Suppressor macrophage (primary cell): ENCODE results near the gene CCM2.

ENCODE experiments used
- DNase-seq, 4 experiments: peaks; one replicate each; pipeline ENCODE4 v3.0.0-alpha.2; 2020 to 2022

Gene CCM2

GRCh38 chr7:44969049-44969700 lies 30.8 kb upstream of the CCM2 start:
- no peak for DNase-seq

GRCh38 chr7:44969701-44970522 lies 30.1 kb upstream of the CCM2 start:
- no peak for DNase-seq

GRCh38 chr7:44970523-44971051 lies 29.4 kb upstream of the CCM2 start:
- no peak for DNase-seq

- DNase-seq, result no peak
These were observed 28.7 kb upstream of the CCM2 start for GRCh38 chr7:44971188-44971901.

DNA sequence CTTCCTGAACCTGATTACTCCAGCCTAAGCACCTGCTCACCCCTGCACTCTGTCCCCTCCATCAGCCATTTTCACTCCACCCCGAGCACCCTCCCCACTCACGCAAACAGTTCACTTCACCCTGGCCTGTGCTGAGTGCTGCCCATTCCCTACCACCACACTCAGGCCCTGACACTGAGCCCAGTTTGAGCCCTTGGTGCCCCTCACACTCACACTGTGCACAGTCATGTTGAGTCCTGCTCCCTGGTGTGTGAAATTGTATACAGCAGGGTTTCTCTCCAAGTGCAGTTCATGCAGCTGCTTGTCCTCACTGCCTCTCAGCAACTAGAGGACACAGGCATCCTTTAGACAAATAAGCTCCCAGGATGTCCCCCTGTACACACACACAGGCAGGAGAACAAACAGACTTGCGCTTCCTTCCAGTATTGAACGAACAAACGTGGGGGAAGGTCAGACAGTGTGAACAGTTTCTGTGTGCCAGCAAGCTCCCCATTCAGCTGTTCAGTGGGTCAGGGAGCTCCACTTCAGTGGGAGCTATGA lies 28.0 kb upstream of the CCM2 start:
- DNase-seq, result no peak

DNA sequence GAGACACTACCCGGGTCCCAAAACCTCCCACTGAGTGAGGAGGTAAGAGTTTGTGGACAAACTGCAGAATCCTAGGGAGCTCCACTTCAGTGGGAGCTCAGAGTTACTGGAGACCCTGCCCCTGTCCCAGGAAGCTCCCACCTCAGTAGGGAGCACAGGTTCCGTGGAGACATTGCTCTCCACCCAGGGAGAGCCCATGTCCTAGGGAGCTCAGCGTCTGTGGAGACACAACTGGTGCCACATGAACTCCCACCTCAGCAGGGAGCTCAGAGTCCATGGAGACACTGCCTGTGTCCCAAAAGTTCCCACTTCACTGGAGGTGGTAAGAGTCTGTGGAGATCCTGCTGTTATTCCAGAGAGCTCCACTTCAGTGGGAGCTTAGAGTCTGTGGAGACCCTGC lies 27.4 kb upstream of the CCM2 start:
- DNase-seq, result no peak

DNA sequence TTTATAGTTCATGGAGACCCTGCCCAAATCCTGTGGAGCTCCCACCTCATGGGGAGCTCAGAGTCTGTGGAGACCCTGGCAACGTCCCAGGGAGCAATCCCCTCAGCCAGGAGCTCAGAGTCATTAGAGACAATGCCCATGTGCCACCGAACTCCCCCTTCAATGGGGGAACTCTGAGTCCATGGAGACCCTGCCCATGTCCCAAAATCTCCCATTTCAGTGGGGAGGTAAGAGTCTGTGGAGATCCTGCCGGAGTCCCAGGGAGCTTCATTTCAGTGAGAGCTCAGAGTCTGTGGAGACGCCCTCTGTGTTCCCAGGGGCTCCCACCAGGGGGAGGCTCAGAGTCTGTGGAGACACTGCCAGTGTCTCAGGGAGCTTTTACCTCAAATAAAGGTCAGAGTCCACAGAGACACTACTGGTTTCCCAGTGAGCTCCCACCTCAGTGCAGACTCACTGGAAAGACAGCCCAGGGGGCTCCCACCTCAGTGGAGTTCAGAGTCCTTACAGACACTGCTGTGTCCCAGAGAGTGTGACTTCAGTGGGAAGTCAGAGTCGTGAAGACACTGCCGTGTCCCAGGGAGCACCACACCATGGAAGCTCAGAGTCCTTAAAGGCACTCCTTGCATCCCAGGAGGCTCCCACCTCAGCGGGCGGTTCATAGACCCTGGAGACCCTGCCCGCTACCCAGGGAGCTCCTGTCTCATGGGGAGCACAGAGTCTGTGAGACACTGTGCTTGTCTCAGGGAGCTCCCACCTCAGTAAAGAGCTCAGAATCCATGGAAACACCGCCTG lies 26.2 kb upstream of the CCM2 start:
- DNase-seq, result peak; percentile 71 to 87 (median 74)

- no peak for DNase-seq
These were observed 25.5 kb upstream of the CCM2 start for GRCh38 chr7:44974549-44974948.

DNA sequence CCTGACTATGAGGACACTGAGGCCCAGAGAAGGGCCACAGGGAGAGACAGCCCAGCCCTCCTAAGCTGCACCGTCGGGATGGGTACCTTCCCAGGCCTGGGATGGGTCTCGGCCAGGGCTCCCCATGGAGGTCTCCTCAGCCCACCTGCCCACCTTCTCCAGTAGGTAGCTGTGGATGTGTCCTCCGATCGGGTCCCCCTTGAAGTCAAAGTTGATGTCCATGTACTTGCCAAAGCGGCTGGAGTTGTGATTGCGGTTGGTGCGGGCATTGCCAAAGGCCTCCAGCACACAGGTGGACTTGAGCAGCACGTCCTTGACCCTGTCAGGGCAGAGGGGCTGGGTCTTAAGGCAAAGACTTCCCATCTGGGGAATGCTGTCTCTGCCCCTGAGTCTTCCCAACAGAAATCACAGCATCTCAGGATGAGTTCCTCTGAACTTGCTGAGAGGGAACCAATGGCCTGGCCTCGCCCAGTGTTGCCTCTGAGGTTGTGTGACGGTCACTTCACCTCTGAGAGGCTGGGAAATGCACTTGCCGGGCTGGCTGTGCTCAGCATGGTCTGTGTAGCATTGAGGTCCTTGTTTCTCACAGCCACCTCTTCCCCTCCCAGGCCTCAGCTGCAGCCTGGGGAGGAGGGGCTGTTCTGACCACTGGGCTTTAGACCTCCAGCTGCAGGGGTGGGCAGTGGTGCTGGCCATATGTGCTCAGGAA lies 24.5 kb upstream of the CCM2 start:
- DNase-seq, result no peak

DNA sequence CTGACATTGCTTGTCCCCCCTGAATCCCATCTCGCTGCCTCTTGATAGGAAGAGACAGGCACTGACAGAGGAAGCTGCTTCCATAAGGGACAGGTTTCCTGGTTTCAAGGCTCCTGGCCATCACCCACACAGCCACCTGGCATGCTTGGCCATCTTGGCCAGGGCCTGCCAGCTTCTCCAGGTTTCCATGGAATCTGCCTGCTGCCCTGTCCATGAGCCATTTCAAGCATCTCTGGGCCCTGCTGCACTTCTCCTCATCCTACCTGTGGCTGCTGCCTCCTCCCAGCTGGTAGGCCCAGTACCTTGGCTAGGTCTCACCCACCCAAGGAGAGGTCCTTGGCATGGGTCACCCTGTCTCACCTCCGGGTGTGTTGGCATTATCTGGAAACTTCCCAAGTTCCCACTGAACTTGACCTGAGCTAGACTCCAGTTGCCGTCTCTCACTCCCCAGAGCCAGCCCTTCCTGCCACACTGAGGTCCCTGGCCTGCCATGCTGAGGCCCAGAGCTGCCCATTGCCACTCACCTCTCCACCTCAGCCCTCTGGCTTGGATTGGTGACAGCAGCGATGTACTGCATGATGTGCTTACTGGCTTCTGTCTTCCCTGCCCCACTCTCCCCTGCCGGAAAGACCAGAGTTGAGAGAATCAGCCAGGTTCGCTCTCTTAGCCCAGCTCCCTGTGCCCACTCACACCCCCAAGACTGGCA lies 23.8 kb upstream of the CCM2 start:
- no peak for DNase-seq

DNA sequence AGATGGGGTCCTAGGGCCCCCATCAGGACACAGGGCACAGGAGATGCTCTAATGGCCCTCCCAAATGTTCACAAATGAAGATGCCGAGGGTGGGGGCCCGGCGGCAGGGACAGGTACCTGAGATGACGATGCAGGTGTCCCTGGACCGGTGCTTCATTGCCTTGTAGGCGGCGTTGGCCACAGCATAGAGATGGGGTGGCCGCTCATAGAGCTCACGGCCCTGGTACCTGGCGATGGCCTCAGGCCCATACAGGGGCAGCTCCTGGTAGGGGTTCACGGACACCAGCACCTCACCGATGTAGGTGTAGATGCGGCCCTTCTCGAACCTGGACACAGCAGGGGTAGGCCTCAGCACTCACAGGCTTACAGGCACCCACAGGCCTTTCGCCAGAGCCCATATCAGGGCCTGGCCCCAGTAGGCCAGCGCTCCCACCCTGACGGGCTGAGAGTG lies 23.2 kb upstream of the CCM2 start:
- no peak for DNase-seq

DNA sequence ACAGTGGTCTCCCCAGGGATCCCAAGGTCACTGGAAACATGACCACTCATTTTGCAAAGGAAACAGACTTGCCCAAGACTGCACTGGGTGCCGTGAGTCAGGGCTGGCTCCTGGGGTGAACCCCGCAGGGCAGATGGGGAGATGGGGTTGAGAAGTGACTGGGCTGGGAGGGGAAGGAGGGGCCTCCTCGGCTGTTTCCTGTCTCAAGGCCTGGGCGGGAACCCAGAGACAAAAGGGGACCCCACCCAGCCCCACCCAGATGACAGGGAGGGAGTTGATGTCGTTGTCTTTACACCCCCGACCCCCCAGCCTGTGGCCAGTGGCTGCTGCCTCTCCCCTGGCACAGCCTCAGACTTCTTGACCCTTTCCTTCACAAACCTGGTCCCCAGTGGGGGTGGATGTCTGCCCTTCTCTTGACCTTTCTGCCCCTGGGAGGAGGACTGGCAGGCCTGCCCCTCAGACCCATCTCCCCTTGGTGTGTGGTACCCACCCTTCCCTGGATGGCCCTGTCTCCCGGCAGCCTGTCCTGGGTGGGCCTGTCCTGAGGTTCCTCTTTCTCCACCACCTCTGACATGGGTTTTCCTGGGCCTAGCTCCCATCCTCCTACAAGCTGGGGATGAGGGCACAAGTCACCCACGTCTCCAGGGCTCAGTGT lies 22.6 kb upstream of the CCM2 start:
- peak; percentile 49 to 70 (median 56) for DNase-seq

DNA sequence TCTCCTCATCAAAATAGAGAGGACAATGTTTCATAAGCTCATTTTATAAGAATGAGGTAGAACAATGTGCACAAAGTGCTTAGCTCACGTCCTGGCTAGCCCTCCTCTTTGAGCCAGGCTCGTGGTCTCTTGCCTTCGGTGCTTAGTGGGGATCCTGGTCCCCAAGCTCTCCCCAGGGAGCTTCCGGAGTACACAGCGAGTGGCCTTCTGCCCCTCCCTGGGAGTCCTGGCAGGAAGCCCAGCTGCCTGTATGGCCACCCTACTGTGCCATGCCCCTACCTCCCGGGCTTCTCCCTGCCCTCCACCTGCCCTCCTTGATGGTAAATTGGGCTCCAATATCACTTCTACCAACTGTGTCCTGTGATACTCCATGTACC lies 22.1 kb upstream of the CCM2 start:
- DNase-seq, result peak in 2 of 4 experiments; percentile 23 to 45

- peak; percentile 63 to 81 (median 78) for DNase-seq
These were observed 21.3 kb upstream of the CCM2 start, which contains the start of gene MYO1G for GRCh38 chr7:44978511-44979366. TSS of gene MYO1G (minus strand) at chr7:44979015. CDS start at chr7:44978961, 54 bp downstream.

DNA sequence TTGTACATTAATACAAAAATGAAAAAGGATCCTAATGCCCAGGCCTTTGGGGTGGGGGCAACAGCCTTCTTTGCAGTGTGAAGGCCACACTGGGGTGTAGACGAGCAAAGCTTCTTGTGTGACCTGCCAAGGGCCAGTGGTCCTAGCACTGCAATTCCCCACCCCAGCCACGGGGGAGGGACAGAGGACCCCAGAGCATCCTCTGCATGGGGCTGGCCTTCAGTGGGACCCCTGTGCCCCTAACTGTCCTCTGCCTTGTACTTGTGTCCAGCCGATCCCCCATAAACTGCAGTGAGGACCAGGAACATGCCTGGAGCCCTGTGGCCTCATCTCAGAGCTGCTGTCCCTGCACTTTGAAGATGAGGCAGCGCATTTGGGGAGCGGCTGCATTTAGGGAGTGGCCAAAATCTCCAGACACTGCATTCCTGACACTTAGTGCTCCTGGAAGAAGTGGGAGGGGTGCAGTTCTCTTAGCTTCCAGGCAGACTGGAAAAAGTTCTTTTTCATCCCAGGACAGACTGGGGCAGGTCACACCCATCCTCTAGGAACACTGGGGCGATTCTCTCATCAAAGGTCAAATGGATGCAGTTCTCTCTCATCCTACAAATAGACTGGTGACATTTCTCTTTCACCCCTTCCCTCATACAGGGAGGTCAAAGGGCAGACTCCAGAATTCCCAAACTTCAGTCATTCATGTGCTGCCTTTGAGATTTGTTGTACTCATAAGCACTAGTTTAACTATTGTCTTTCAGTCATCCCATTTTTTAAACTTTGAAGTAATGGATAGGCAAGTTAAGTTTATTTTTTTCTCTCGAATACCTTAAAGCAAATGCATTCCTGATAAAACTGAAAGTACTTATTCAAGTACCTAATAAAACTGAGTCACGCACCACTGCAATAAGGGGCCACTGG lies 20.3 kb upstream of the CCM2 start:
- DNase-seq, result peak; percentile 31 to 50 (median 40)

GRCh38 chr7:44980393-44981034 lies 19.5 kb upstream of the CCM2 start:
- peak; percentile 90 to 97 (median 94) for DNase-seq

GRCh38 chr7:44981035-44981706 lies 18.8 kb upstream of the CCM2 start:
- DNase-seq, result peak in 1 of 4 experiments; percentile 14
